Stimulated activated naive CD8-positive, alpha-beta T cell treated with anti-CD3 and anti-CD28 coated beads, Interleukin-15, Interleukin-2, amounts not matched to agents 100 U/mL and 50 U/mL, for 24 hours (primary cell): ENCODE results near the gene APOO.
A peak's percentile ranks its signal among the peaks of the same experiment; 100 is the strongest.

ENCODE experiments used
- ATAC-seq: fragments of 150-1000 bp; cut with Tn5 transposase; one replicate; pipeline ENCODE4 v1.10.0; 2021
- DNase-seq: peaks from one replicate; pipeline ENCODE4 v3.0.0; 2021

Gene APOO

GRCh38 chrX:23785580-23785979 is 122.2 kb downstream of the APOO start:
- ATAC-seq, result no peak
- DNase-seq, result no peak

- ATAC-seq (no peak), DNase-seq (no peak)
Observed at GRCh38 chrX:23784470-23785331, 123.0 kb downstream of the APOO start.

DNA sequence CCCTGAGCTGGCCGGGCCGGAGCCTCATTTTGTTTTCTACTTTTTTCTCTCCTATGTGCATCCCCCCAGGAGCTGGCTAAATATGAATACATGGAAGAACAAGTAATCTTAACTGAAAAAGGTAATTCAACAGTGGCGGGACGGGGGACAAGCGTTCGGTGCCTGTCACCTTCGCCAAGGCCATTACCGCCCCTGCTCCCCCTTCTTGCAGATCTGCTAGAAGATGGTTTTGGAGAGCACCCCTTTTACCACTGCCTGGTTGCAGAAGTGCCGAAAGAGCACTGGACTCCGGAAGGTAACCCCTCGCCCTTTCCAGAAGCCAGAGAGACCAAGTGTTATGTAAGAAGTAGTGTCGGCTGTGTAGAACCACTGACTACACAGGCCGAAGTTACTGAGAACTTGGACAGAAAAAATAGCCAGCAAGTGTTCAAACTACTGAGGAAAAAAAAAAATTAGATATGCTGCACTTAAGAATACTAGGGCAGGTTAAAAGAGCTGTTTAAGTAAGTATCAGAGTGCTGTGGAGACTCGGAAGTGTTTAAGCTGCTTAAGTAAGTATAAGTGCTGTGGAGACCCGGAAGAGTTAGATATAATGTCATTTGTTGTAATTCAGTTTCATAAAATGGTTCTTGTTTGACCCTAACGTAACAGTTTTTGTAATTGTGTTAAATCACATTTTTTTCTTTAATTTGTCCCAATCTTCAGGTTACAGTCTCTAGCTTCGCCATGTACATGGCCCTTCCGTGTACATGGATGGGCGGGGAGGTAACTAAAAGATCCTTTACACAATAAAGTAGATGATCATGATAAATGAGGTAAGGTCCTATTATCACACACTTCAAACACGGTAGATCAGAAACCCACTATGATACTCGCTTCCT is 123.9 kb downstream of the APOO start:
- no peak for ATAC-seq
- DNase-seq, result peak; percentile 15
